BJ (cell line): ENCODE results near the gene PPIL3. TPM values are rescaled to one million over a fixed set of nuclear protein-coding genes. Genes with fewer than 3 reads are reported as not detected.
"Not testable (repeated sequence)": the region's sequence is repeated elsewhere in the genome, so short reads cannot be mapped to it uniquely, and the experiment has no call there.

Experiments
- CTCF ChIA-PET: fragments of 350-600 bp; formaldehyde crosslinking; extraction: SDS; loops from one replicate; lab custom pipeline; 2021; ENCODE audit warnings: antibody characterized with exemption, inconsistent platforms; lab: Yijun Ruan, JAX
- POLR2A ChIA-PET: fragments of 300-600 bp; sonication (Branson Sonifier 250); formaldehyde crosslinking; extraction: SDS; loops from one replicate; lab custom pipeline; 2021; ENCODE audit warnings: antibody characterized with exemption; lab: Charles Lee
- DNase-seq: peaks from one replicate; pipeline ENCODE4 v3.0.0-alpha.2; 2011; ENCODE audit warnings: low read depth
- H3K27me3 ChIP-seq: 2 replicates; pipeline ENCODE4 v1.6.0; 2011; ENCODE audit warnings: low read length; ENCODE audit not compliant: control insufficient read depth, insufficient read depth
- H3K36me3 ChIP-seq: 2 replicates; pipeline ENCODE4 v1.5.1; 2011; ENCODE audit warnings: low read length; ENCODE audit not compliant: control insufficient read depth, insufficient read depth
- H3K4me3 ChIP-seq: 2 replicates; pipeline ENCODE4 v1.5.1; 2011; ENCODE audit warnings: low read depth, mild to moderate bottlenecking, control low read depth, low read length
- polyA plus RNA-seq: library from polyadenylated mRNA; depleted of rRNA; stranded (reverse); fragments of >200 nt; gene quantifications from 2 replicates; pipeline ENCODE4 v1.2.3, GENCODE V29; 2011
- TF ChIP-seq, protein P1 (sequence below): IDR thresholded peaks from 2 replicates; pipeline ENCODE4 v1.5.1; 2011; ENCODE audit warnings: low read depth, mild to moderate bottlenecking, control low read depth, inconsistent platforms, low read length, moderate library complexity; ENCODE audit not compliant: insufficient read depth

PPIL3 gene
- polyA plus RNA-seq, 1 experiment: 20.8 TPM

DNA sequence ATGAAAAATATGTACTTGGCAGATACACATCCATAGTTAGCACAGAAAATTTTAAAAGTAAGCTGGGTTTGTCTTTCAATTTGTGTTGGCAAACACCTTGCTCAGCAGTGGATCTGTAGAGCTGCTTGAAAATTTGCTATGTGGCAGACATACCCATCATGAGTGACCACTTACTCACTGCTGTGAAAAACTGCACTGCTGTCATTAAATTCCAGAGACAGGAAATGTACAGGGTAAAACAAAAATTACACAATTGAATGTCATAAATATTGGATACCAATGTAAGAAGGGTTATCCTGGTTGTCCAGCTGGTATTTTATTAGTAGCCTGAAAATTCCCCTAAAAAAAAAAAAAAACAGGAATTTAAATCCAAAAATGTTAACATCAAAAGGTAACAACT is 24.8 kb upstream of the PPIL3 start:
- Histone ChIP-seq H3K27me3 (no peaks in the 10 kb centered on the region), H3K36me3 (peaks cover 5% of the 10 kb centered on the region), H3K4me3 (no peak overlapping the region)
- TF ChIP-seq, protein P1, sequence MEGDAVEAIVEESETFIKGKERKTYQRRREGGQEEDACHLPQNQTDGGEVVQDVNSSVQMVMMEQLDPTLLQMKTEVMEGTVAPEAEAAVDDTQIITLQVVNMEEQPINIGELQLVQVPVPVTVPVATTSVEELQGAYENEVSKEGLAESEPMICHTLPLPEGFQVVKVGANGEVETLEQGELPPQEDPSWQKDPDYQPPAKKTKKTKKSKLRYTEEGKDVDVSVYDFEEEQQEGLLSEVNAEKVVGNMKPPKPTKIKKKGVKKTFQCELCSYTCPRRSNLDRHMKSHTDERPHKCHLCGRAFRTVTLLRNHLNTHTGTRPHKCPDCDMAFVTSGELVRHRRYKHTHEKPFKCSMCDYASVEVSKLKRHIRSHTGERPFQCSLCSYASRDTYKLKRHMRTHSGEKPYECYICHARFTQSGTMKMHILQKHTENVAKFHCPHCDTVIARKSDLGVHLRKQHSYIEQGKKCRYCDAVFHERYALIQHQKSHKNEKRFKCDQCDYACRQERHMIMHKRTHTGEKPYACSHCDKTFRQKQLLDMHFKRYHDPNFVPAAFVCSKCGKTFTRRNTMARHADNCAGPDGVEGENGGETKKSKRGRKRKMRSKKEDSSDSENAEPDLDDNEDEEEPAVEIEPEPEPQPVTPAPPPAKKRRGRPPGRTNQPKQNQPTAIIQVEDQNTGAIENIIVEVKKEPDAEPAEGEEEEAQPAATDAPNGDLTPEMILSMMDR: no peak
- peak; percentile 45 for DNase-seq
- CTCF ChIA-PET: interaction anchor here (0.6 to 2.6 kb wide), 6 partner anchors 17 to 319 kb away, joined by 3 to 12 read pairs (median 6); no protein-coding TSS in a partner anchor
- POLR2A ChIA-PET: interaction anchor here (0.5 to 1.0 kb wide), 2 partner anchors 203 to 264 kb away, joined by 3 to 4 read pairs; no protein-coding TSS in a partner anchor

DNA sequence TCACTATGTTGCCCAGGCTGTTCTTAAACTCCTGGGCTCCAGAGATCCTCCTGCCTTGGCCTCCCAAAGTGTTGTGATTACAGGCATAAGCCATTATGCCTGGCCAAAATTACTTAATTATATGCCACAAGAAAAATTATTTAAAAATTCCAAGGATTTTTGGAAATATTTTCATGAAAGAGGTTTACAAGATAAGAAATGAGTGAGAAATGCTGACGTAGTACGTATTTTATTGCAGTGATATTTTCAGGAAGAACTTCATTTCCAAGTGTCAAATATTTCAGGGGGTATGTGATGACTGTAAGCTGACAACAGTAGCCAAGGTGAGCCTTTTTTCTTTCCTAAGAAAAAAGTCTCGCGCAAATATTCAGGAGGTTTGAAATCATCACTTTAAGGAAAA is 21.1 kb upstream of the PPIL3 start:
- POLR2A ChIA-PET: no interaction called here
- TF ChIP-seq, protein P1: no peak
- no peaks in the 10 kb centered on the region for H3K27me3 ChIP-seq
- no peak for DNase-seq
- H3K4me3 ChIP-seq: no peak overlapping the region
- H3K36me3 ChIP-seq: peaks cover 3% of the 10 kb centered on the region; the same call in 1 of the 2 replicates
- CTCF ChIA-PET: interaction anchor here (1.0 kb wide), 1 partner anchor 159 kb away, joined by 3 read pairs; no protein-coding TSS in a partner anchor

DNA sequence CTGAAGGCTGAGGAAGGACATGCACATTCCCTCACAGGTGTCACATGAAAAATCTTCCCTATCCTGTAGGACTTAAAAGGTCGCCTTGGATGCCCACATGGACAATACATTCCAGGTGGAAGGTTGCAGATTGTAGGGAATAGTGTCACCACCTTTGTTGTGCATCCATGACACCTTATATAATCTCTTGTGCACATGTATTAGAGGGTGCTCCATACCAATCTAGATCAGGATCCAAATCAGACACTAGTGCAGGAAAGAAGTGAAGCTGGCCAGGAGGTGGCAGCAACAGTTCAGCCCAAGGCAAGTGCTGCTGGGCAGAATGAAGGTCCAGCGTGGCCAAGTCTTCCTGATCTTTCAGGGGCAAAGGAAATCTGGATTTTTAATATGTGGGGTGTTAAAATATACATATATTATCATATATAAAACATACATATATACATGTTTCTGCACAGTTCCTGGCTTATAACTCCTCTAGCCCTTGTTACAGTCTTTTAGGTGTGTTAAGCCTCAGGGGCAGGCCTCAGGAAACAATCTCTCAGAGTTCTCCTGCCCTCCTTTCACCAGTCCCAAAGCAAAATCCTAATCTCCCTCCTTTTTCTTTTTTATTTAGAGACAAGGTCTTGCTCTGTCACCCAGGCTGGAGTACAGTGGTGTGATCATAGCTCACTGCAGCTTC is 16.9 kb upstream of the PPIL3 start:
- H3K36me3 ChIP-seq: no peaks in the 10 kb centered on the region; the same call in 1 of the 2 replicates
- POLR2A ChIA-PET: interaction anchor here (0.7 kb wide), 1 partner anchor 881 kb away, joined by 4 read pairs; no protein-coding TSS in a partner anchor
- no peak for DNase-seq
- TF ChIP-seq, protein P1: peak; percentile 87
- CTCF ChIA-PET: interaction anchor here (0.6 to 5.0 kb wide), 24 partner anchors 13 to 327 kb away, joined by 3 to 87 read pairs (median 4); partner anchors contain the start of genes CASP10, HYCC2, NDUFB3 and NIF3L1
- no peaks in the 10 kb centered on the region for H3K27me3 ChIP-seq
- no peak overlapping the region for H3K4me3 ChIP-seq

DNA sequence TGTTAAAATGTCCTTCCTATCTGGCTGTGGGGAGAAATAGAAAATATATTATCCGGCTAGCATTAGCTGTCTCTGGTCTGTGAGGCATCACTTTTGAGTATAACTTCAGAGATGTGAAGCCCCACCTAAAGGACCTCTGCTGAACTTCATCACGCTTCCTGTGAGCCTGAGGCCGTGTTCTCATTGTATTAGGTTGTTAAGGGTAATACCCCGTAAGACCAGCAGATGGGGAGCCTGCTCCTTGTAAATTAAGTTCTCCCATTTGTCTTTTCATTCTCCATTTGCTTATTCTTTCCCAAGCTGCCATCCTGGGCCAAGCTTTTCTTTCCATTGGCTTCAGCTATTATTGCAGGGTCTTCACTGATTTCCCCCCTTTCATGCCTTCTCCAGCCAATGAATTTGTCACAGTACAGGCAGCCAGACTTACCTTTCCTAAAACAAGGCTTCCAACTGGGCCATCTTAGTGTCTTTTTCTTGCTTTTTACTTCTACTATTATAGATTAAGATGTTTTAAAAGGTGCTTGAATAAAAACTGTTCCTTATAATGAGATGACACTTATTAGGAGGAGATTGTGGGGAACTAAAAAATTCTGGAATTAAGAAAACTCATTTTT is 12.7 kb upstream of the PPIL3 start:
- peaks cover 2% of the 10 kb centered on the region for H3K36me3 ChIP-seq
- H3K4me3 ChIP-seq: no peak overlapping the region
- CTCF ChIA-PET: interaction anchor here (0.6 to 1.6 kb wide), 26 partner anchors 9 to 335 kb away, joined by 3 to 18 read pairs (median 4); partner anchors contain the start of genes CASP10, HYCC2, NDUFB3 and NIF3L1
- POLR2A ChIA-PET: no interaction called here
- peak; percentile 63 for DNase-seq
- no peaks in the 10 kb centered on the region for H3K27me3 ChIP-seq
- TF ChIP-seq, protein P1: peak; percentile 83

DNA sequence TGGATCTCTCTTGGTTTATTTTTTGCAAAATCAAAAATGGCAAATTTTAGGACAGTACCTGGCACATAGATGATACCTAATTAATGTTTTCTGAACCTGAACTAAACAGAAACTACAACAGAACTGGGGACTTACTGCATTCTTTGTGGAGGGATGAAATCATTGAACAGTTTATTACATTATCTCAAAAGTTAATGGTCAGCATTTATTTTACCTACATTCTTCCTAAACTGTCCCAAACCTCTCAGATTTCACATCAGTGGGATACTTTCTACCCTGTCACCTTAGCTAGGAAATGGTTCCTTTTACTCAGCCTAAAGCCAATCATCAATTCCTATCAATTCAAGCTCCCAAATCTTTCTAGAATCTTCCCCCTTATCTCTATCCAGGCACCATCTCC is 10.6 kb upstream of the PPIL3 start:
- ChIA-PET CTCF (interaction anchor here (1.7 kb wide), 1 partner anchor 332 kb away, joined by 7 read pairs; no protein-coding TSS in a partner anchor), POLR2A (no interaction called here)
- H3K27me3 ChIP-seq: no peaks in the 10 kb centered on the region
- no peak for DNase-seq
- TF ChIP-seq, protein P1: no peak
- H3K4me3 ChIP-seq: no peak overlapping the region
- peaks cover 5% of the 10 kb centered on the region for H3K36me3 ChIP-seq

DNA sequence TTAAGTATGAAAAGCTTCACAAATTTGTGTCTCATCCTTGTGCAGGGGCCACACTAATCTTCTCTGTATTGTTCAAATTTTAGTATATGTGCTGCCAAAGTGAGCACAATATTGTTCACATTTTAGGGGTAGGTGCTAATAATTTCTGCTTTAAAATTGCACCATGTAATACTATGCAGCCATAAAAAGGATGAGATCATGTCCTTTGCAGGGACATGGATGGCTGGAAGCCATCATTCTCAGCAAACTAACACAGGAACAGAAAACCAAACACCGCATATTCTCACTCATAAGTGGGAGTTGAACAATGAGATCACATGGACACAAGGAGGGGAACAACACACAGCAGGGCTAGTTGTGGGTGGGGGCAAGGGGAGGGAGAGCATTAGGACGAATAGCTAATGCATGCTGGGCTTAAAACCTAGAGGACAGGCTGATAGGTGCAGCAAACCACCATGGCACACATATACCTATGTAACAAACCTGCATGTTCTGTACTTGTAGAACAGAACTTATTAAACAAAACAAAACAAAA is 7.1 kb downstream of the PPIL3 start:
- DNase-seq, POLR2A ChIA-PET, H3K27me3 ChIP-seq, H3K4me3 ChIP-seq, H3K36me3 ChIP-seq: not testable (repeated sequence)
- CTCF ChIA-PET: interaction anchor here (1.5 kb wide), 2 partner anchors 13 to 20 kb away, joined by 3 read pairs; no protein-coding TSS in a partner anchor
